Panc1 (cell line): ENCODE data around the gene SORL1. TPM values are rescaled to one million over a fixed set of nuclear protein-coding genes. Genes with fewer than 3 reads are reported as not detected.

Experiments used
- ATAC-seq: fragments of 200-7000 bp; cut with Tn5 transposase; 2 replicates; pipeline ENCODE4 v1.9.1; 2020; ENCODE audit warnings: mild to moderate bottlenecking, moderate library complexity
- BruUV-seq: library from RNA; stranded (reverse); fragments of 400-500 nt; replicated peaks from 2 replicates; lab custom pipeline; 2021; lab: Mats Ljungman, UMichigan
- CTCF ChIA-PET: fragments of 300-600 bp; sonication (Branson Sonifier 250); formaldehyde crosslinking; loops from one replicate; lab custom pipeline; 2022; ENCODE audit warnings: antibody characterized with exemption; lab: Charles Lee
- POLR2A ChIA-PET: fragments of 300-600 bp; sonication (Branson Sonifier 250); formaldehyde crosslinking; loops from one replicate; lab custom pipeline; 2022; ENCODE audit warnings: antibody characterized with exemption; lab: Charles Lee
- DNase-seq: peaks from one replicate; pipeline ENCODE4 v3.0.0-alpha.2; 2010; ENCODE audit warnings: low read depth, low spot score
- H3K27ac ChIP-seq: 2 replicates; pipeline ENCODE4 v1.5.1; 2011; ENCODE audit warnings: mild to moderate bottlenecking, low read length, inconsistent platforms
- H3K27me3 ChIP-seq: fragments of 200-500 bp; sonication (Bioruptor generic); 2 replicates; pipeline ENCODE4 v1.6.0; 2014; ENCODE audit warnings: low read length, inconsistent platforms; ENCODE audit not compliant: control insufficient read depth, insufficient read depth
- H3K36me3 ChIP-seq: fragments of 200-500 bp; sonication (Bioruptor generic); 2 replicates; pipeline ENCODE4 v1.5.1; 2014; ENCODE audit warnings: inconsistent platforms, mild to moderate bottlenecking, low read length, moderate library complexity; ENCODE audit not compliant: control insufficient read depth, insufficient read depth
- H3K4me1 ChIP-seq: 2 replicates; pipeline ENCODE4 v1.5.1; 2011; ENCODE audit warnings: inconsistent platforms, mild to moderate bottlenecking, low read length, moderate library complexity; ENCODE audit not compliant: control insufficient read depth, insufficient read depth
- H3K4me3 ChIP-seq, 2 experiments: 2 replicates each; pipeline ENCODE4 v1.5.1; 2011 to 2012; ENCODE audit warnings: low read depth in 2 of 2, low read length in 2 of 2, mild to moderate bottlenecking in 2 of 2, inconsistent platforms in 1 of 2, moderate library complexity in 1 of 2
- H3K9me3 ChIP-seq: fragments of 200-500 bp; sonication (Bioruptor generic); 2 replicates; pipeline ENCODE4 v1.5.1; 2014; ENCODE audit warnings: low read depth, mild to moderate bottlenecking, inconsistent platforms, low read length, moderate library complexity; ENCODE audit not compliant: control insufficient read depth, insufficient read depth
- POLR2AphosphoS5 ChIP-seq: IDR thresholded peaks from 2 replicates; pipeline ENCODE4 v1.6.1; 2012; ENCODE audit warnings: mild to moderate bottlenecking, low read depth, low read length, moderate library complexity
- SIN3A ChIP-seq: IDR thresholded peaks from 2 replicates; pipeline ENCODE4 v1.6.1; 2012; ENCODE audit warnings: low read depth, mild to moderate bottlenecking, low read length, moderate library complexity, borderline replicate concordance; ENCODE audit not compliant: insufficient read depth
- TCF7L2 ChIP-seq: IDR thresholded peaks from 2 replicates; pipeline ENCODE4 v1.6.1; 2011; ENCODE audit warnings: mild to moderate bottlenecking, low read depth, low read length, inconsistent platforms
- in situ Hi-C: cut with HindIII; loops from 2 replicates; pipeline ENCODE4 v1.10.0; 2016; ENCODE audit warnings: low sequenced_read_pairs, low pct_unique_long_range_greater_than_20kb
- intact Hi-C: fragments of 100-400 bp; cut with micrococcal nuclease; formaldehyde crosslinking; loops from one replicate; pipeline ENCODE4 v1.10.0; 2022; ENCODE audit not compliant: unreplicated experiment
- total RNA-seq: library from RNA; stranded (reverse); gene quantifications from one replicate; pipeline ENCODE4 v1.2.1, GENCODE V29; 2021; ENCODE audit not compliant: unreplicated experiment
- TF ChIP-seq, protein P1 (sequence below): fragments of 450-650 bp; IDR thresholded peaks from 2 replicates; pipeline ENCODE4 v1.5.1; 2017; ENCODE audit warnings: mild to moderate bottlenecking
- TF ChIP-seq, protein P2 (sequence below), 2 experiments: IDR thresholded peaks; 2 replicates each; pipeline ENCODE4 v1.6.1; 2011 to 2012; ENCODE audit warnings: low read depth in 2 of 2, control low read depth in 1 of 2, low read length in 1 of 2, mild to moderate bottlenecking in 1 of 2, moderate library complexity in 1 of 2; ENCODE audit not compliant: insufficient read depth in 1 of 2

Gene SORL1
- total RNA-seq, 1 experiment from 2014 or later: 36.3 TPM

DNA sequence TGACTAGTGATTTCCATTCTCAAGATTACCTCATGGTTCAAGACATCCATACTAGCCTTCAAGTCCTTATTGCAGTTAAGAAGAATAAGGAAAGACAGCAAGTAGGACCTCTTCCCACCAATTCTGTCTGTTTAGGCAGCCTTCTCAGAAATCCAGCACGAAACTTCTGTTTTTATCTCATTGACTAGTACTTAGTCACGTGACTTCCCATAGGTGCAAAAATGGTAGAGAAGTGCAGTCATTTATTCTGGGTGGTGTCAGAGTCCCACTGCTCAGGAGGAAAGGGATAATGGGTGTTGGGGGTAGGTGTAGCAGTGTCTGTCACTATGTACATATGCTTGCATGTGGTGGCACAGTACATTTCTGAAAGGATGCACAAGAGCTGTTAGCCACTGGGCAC lies 58.3 kb downstream of the SORL1 start:
- CTCF ChIA-PET: no interaction called here
- ATAC-seq (no peak), DNase-seq (no peak)
- POLR2A ChIA-PET: no interaction called here
- BruUV-seq: no TSS peak
- intact Hi-C loops (no loop called here), in situ Hi-C loops (no loop called here)
- H3K27me3 ChIP-seq: no peaks in the 10 kb centered on the region
- H3K4me1 ChIP-seq: no peaks in the 10 kb centered on the region
- no peak overlapping the region for H3K27ac ChIP-seq
- TF ChIP-seq, protein P1, sequence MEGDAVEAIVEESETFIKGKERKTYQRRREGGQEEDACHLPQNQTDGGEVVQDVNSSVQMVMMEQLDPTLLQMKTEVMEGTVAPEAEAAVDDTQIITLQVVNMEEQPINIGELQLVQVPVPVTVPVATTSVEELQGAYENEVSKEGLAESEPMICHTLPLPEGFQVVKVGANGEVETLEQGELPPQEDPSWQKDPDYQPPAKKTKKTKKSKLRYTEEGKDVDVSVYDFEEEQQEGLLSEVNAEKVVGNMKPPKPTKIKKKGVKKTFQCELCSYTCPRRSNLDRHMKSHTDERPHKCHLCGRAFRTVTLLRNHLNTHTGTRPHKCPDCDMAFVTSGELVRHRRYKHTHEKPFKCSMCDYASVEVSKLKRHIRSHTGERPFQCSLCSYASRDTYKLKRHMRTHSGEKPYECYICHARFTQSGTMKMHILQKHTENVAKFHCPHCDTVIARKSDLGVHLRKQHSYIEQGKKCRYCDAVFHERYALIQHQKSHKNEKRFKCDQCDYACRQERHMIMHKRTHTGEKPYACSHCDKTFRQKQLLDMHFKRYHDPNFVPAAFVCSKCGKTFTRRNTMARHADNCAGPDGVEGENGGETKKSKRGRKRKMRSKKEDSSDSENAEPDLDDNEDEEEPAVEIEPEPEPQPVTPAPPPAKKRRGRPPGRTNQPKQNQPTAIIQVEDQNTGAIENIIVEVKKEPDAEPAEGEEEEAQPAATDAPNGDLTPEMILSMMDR: no peak
- no peak for TF ChIP-seq TCF7L2
- TF ChIP-seq SIN3A: no peak
- TF ChIP-seq POLR2AphosphoS5: no peak
- TF ChIP-seq, protein P2, sequence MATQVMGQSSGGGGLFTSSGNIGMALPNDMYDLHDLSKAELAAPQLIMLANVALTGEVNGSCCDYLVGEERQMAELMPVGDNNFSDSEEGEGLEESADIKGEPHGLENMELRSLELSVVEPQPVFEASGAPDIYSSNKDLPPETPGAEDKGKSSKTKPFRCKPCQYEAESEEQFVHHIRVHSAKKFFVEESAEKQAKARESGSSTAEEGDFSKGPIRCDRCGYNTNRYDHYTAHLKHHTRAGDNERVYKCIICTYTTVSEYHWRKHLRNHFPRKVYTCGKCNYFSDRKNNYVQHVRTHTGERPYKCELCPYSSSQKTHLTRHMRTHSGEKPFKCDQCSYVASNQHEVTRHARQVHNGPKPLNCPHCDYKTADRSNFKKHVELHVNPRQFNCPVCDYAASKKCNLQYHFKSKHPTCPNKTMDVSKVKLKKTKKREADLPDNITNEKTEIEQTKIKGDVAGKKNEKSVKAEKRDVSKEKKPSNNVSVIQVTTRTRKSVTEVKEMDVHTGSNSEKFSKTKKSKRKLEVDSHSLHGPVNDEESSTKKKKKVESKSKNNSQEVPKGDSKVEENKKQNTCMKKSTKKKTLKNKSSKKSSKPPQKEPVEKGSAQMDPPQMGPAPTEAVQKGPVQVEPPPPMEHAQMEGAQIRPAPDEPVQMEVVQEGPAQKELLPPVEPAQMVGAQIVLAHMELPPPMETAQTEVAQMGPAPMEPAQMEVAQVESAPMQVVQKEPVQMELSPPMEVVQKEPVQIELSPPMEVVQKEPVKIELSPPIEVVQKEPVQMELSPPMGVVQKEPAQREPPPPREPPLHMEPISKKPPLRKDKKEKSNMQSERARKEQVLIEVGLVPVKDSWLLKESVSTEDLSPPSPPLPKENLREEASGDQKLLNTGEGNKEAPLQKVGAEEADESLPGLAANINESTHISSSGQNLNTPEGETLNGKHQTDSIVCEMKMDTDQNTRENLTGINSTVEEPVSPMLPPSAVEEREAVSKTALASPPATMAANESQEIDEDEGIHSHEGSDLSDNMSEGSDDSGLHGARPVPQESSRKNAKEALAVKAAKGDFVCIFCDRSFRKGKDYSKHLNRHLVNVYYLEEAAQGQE (IDR thresholded peaks at IDR 0.05; ENCODE audit: insufficient read depth in 1 of 2, low read depth in 2 of 2, low read length in 1 of 2): no peak
- H3K9me3 ChIP-seq: peaks cover 12% of the 10 kb centered on the region; the same call in 1 of the 2 replicates
- no peak overlapping the region for H3K4me3 ChIP-seq
- H3K36me3 ChIP-seq: no peaks in the 10 kb centered on the region

DNA sequence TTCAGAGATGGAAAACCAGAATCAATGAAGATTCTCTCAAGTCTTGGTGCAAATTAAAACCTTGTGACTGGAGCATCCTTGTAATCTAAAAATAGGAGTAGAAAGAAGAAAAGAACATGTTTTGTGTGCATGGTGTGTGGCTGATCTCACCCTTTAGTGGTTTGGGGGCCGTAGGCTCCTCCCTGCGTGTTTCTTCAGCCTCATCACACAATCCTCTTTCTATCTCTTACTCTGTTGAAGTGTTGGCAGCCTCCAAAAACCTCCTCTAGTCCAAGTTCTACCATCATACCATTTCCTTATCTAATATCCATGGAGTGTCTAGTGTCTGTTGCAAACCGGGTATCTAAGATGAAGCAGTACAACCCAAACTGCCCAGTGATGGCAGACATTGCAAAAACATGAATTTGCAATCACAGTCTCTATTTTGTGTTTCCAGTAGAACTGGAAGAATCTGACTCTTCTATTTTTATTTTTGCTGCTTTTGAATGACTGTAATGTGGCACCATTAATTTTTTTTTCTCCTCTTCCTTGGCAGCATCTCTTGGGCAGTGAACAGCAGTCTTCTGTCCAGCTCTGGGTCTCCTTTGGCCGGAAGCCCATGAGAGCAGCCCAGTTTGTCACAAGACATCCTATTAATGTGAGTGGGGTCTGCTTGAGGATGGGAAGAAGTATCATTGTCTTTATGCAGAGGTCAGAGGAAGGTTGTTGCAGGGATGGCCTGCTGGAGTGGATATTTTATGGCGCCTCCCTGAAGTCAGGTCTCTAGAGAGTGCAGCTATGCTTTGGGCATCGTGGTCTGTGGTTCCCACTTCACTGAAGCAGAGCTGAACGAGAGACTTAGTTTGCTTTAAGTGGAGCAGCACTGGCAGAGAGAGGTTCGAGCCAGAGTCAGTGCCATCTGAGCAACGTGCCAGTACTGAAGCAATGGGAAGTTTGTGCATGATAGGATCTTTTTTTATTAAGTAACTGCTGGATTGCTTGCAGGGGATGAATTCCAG lies 60.7 kb downstream of the SORL1 start:
- Histone ChIP-seq H3K4me1 (no peaks in the 10 kb centered on the region), H3K27ac (no peak overlapping the region), H3K4me3 (no peak overlapping the region), H3K27me3 (no peaks in the 10 kb centered on the region), H3K9me3 (no peaks in the 10 kb centered on the region), H3K36me3 (no peaks in the 10 kb centered on the region)
- TF ChIP-seq, protein P2 (IDR thresholded peaks at IDR 0.05; ENCODE audit: insufficient read depth in 1 of 2, low read depth in 2 of 2, low read length in 1 of 2): no peak
- TF ChIP-seq, protein P1: no peak
- TF ChIP-seq POLR2AphosphoS5: no peak
- no peak for TF ChIP-seq TCF7L2
- TF ChIP-seq SIN3A: no peak
- in situ Hi-C loops (no loop called here), intact Hi-C loops (no loop called here)
- DNase-seq (no peak), ATAC-seq (no peak)
- no TSS peak for BruUV-seq
- POLR2A ChIA-PET: no interaction called here
- CTCF ChIA-PET: no interaction called here
